ENCODE measurements around the gene PER2.
"Not testable (repeated sequence)": the region's sequence is repeated elsewhere in the genome, so short reads cannot be mapped to it uniquely, and the experiment has no call there.

The PER2 gene

GRCh38 chr2:238288650-238289573, 502 bp upstream of the PER2 start:
- DNase-seq, result peak; percentile 99

- DNase-seq, result no peak
Observed at GRCh38 chr2:238286987-238287736, 1.2 kb downstream of the PER2 start.

- peak; percentile 36 for DNase-seq
Observed at GRCh38 chr2:238286551-238286950, 1.9 kb downstream of the PER2 start.

- DNase-seq, result no peak
Observed at GRCh38 chr2:238286095-238286494, 2.3 kb downstream of the PER2 start.

- peak; percentile 84 for DNase-seq
Observed at GRCh38 chr2:238285653-238286082, 2.7 kb downstream of the PER2 start.

GRCh38 chr2:238284802-238285515, 3.5 kb downstream of the PER2 start:
- DNase-seq, result no peak

GRCh38 chr2:238282861-238283738, 5.3 kb downstream of the PER2 start:
- no peak for DNase-seq

- DNase-seq, result no peak
Observed at GRCh38 chr2:238281826-238282480, 6.5 kb downstream of the PER2 start.

GRCh38 chr2:238280083-238280825, 8.2 kb downstream of the PER2 start:
- no peak for DNase-seq

- DNase-seq, result no peak
Observed at GRCh38 chr2:238279324-238279682, 9.1 kb downstream of the PER2 start.

GRCh38 chr2:238278626-238279323, 9.6 kb downstream of the PER2 start:
- DNase-seq, result no peak

- DNase-seq, result no peak
Observed at GRCh38 chr2:238277695-238278094, 10.7 kb downstream of the PER2 start.

- DNase-seq, result no peak
Observed at GRCh38 chr2:238274152-238274865, 14.1 kb downstream of the PER2 start.

- DNase-seq, result not testable (repeated sequence)
Observed at GRCh38 chr2:238273433-238273832, 15.0 kb downstream of the PER2 start.

GRCh38 chr2:238272156-238272555, 16.3 kb downstream of the PER2 start:
- DNase-seq, result no peak

GRCh38 chr2:238271686-238272085, 16.7 kb downstream of the PER2 start:
- not testable (repeated sequence) for DNase-seq

- DNase-seq, result no peak
Observed at GRCh38 chr2:238271061-238271554, 17.3 kb downstream of the PER2 start.

GRCh38 chr2:238270606-238271005, 17.8 kb downstream of the PER2 start:
- DNase-seq, result no peak

GRCh38 chr2:238269741-238270140, 18.7 kb downstream of the PER2 start:
- DNase-seq, result no peak

Measured in fibroblast of skin of back (primary cell).